HPDE6-E6E7 (cell line): Measurements from ENCODE around the gene EIF4A2.

Experiments
- DNase-seq: peaks from one replicate; pipeline ENCODE4 v3.0.0; 2011; ENCODE audit warnings: missing footprints; ENCODE audit errors: extremely low spot score

EIF4A2 gene

GRCh38 chr3:186783058-186783730 is at the start of gene EIF4A2:
EIF4A2 (plus strand) TSS chr3:186783577; CDS start chr3:186783611, 34 bp downstream.
- peak; percentile 83 for DNase-seq

GRCh38 chr3:186742618-186743380 is 40.6 kb upstream of the EIF4A2 start:
- DNase-seq = no peak

- DNase-seq = no peak
Observed at GRCh38 chr3:186743666-186744065, 39.7 kb upstream of the EIF4A2 start.

DNA sequence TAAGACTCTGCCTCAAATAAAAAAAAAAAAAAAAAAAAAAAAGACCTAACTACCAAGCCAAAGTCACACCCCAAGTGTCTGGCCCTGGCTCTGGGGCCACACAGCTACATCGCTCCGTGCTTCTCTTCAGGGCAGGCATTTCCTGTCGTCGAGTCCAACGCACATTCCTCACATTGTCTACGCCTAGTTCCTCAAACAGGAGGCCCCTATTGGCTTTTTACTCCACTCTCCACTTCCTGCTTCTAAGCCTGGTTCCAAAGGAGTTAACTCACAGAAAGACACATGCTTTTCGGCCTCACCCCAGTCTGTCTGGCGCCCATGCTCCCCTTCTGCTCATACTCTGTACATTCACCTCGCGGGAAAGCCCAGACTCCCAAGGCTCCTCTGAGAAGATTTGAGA is 37.4 kb upstream of the EIF4A2 start:
- DNase-seq = peak; percentile 51

GRCh38 chr3:186750316-186750715 is 33.1 kb upstream of the EIF4A2 start:
- no peak for DNase-seq

- DNase-seq = no peak
Observed at GRCh38 chr3:186751480-186751879, 31.9 kb upstream of the EIF4A2 start.

DNA sequence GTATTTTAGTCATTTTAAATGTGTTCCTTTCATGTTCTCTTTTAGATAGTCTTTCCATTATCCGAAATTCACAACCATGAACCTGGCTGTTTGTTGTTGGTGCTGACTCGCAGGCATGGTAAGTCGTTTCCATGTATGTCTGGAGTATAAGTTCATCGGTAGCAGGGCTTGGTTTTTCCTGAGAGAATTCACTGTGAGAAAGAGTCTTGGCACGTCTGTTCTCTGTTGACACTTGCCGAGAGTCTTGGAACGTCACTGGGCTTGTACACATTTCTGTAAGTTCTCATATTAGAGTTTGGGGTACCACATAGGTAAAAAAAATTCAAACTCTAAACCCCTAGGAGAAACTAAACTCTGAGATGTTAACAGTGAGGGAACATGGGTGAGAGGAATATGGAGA is 29.4 kb upstream of the EIF4A2 start:
- peak; percentile 58 for DNase-seq

GRCh38 chr3:186754871-186755270 is 28.5 kb upstream of the EIF4A2 start:
- no peak for DNase-seq

- DNase-seq = no peak
Observed at GRCh38 chr3:186757214-186757613, 26.2 kb upstream of the EIF4A2 start.

DNA sequence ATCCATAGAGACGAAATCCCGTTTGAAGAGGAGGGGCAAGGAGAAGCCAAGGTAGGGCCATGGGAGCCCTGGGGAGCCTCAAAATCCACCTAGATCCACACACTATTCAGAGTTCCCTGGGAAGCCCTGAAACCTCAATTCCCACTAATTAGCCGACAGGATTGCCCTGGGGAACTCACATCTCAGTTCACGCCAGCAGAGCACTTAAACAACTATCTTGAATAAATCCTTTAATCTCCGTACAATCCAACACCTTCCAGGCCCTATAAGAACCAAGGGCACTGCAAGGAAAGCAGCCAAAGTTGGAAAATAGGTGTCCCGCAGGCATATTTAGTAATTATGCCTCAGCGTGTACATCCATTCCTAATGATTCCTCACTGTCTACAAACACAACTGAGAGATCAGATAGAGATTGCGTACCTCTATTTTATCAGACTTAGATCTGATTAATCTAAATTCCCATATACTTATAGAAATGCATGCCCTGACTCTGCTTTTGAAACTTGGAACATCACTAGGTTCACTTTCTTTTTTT is 25.6 kb upstream of the EIF4A2 start:
- no peak for DNase-seq

GRCh38 chr3:186759231-186759930 is 24.0 kb upstream of the EIF4A2 start:
- DNase-seq = no peak

- DNase-seq = peak; percentile 71
Observed at GRCh38 chr3:186760141-186760833, 23.1 kb upstream of the EIF4A2 start.

DNA sequence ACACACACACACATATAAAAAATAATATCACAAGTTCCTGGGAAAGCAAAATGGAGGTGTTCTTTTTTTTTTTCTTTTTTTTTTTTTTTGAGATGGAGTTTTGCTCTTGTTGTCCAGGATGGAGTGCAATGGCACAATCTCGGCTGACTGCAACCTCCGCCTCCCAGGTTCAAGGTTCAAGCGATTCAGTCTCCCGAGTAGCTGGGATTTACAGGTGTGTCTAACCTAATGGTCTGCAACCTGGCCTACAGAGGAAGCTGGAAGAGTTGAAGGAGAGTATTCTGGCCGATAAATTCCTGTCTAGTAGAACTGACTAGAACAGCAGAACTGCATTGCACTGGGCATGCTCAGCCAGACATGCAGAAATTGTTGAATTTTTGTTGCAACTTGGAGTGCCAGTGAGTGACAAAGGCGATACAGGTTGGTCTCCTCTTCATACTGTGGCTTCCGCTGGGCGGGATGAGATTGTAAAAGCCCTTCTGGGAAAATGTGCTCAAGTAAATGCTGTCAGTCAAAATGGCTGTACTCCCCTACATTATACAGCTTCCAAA is 22.4 kb upstream of the EIF4A2 start:
- no peak for DNase-seq

GRCh38 chr3:186772281-186772694 is 11.1 kb upstream of the EIF4A2 start:
- DNase-seq = no peak

DNA sequence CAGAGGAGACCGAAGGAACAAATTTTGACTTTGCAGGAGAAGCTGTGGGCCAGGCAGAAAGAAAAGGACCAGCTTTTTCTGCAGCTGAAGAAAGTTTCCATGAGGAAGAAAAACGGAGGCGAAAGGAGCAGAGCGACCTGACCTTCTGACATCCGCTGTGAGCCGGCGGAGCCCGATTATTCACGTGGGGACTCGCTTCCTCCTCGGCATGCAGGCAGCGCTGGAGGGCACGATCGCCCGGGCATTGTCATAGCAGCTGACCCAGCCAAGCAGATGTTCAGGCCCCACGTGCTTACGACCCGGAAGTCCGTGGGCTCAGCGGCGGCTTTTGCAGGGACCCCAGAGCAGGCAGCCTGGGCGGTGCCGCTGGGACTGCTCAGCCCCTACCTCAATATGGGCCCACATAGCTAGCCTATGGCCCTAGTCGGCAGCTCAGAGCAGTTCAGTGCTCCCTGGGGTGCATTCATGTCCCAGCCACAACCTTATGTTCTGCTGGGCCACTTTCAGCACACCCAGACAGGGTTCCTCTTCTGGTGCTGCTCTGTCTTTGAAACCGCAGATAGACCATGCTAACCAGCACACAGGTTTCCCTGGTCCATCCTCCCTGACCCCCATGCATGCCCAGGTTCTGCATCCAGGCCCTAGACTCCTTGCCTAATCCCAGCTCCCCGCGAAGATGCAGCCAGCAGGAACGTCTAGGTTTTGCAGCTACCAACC is 10.5 kb upstream of the EIF4A2 start:
- peak; percentile 21 for DNase-seq

DNA sequence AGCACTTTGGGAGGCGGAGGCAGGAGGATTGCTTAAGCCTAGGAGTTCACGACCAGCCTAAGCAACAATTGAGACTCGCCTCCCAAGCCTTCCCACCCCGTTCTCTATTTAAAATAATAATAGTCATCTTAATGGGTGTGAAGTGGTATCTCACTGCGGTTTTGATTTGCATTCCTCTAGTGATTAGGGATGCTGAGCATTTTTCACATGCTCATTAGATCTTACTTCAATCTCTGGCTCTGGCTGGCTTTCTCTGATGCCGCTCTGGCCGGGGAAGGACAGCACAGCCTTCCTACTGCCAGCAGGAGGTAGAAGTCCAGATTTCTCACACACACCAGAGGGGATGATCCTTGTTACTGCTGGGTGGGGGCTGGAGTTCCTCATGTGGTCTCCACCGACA is 7.4 kb upstream of the EIF4A2 start:
- no peak for DNase-seq

GRCh38 chr3:186779204-186779603 is 4.2 kb upstream of the EIF4A2 start:
- no peak for DNase-seq

GRCh38 chr3:186782542-186783057 is 777 bp upstream of the EIF4A2 start:
- DNase-seq = no peak

- DNase-seq = peak; percentile 21
Observed at GRCh38 chr3:186783731-186784515, 546 bp downstream of the EIF4A2 start.
